ENCODE results near the gene PRICKLE3. TPM values are rescaled to one million over a fixed set of nuclear protein-coding genes. Genes with fewer than 3 reads are reported as not detected.

Gene PRICKLE3
- total and polyA plus RNA-seq, 2 experiments from 2014 or later, result 4.7 to 13.7 TPM

DNA sequence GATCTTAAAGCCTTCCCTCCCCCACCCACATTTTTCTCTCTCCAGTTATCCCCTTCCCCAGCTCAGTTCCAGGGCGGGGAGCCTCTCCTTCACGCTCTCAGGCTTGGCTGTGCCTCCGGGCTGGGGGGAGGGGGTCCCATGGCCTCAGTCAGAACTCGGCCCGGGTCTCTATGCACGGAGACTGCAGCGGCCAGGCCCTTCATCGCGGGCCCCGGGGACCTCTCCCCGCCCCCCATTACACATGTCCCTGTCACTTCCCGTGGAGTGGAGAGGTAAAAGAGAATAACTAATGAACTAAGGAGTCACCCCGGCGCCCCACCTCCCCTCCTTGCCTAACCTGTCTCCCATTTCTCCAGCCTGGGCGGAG, 838 bp upstream of the PRICKLE3 start:
- peaks cover 8% of the 10 kb centered on the region; the same call in 2 of the 3 replicates for H3K36me3 Mint-ChIP-seq (ENCODE audit: low read depth)
- H3K27me3 Mint-ChIP-seq (ENCODE audit: insufficient read depth, low read depth, poor library complexity), result peaks cover 14% of the 10 kb centered on the region
- TF ChIP-seq, protein P1, sequence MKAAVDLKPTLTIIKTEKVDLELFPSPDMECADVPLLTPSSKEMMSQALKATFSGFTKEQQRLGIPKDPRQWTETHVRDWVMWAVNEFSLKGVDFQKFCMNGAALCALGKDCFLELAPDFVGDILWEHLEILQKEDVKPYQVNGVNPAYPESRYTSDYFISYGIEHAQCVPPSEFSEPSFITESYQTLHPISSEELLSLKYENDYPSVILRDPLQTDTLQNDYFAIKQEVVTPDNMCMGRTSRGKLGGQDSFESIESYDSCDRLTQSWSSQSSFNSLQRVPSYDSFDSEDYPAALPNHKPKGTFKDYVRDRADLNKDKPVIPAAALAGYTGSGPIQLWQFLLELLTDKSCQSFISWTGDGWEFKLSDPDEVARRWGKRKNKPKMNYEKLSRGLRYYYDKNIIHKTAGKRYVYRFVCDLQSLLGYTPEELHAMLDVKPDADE (IDR thresholded peaks at IDR 0.05), result no peak
- TF ChIP-seq JUNB (IDR thresholded peaks at IDR 0.05; ENCODE audit: unreplicated experiment), result no peak
- TF ChIP-seq, protein P2, sequence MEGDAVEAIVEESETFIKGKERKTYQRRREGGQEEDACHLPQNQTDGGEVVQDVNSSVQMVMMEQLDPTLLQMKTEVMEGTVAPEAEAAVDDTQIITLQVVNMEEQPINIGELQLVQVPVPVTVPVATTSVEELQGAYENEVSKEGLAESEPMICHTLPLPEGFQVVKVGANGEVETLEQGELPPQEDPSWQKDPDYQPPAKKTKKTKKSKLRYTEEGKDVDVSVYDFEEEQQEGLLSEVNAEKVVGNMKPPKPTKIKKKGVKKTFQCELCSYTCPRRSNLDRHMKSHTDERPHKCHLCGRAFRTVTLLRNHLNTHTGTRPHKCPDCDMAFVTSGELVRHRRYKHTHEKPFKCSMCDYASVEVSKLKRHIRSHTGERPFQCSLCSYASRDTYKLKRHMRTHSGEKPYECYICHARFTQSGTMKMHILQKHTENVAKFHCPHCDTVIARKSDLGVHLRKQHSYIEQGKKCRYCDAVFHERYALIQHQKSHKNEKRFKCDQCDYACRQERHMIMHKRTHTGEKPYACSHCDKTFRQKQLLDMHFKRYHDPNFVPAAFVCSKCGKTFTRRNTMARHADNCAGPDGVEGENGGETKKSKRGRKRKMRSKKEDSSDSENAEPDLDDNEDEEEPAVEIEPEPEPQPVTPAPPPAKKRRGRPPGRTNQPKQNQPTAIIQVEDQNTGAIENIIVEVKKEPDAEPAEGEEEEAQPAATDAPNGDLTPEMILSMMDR (conservative IDR thresholded peaks at IDR 0.05; ENCODE audit: low read depth in 2 of 2), result no peak
- TF ChIP-seq EZH2phosphoT487 (IDR thresholded peaks at IDR 0.05; ENCODE audit: unreplicated experiment), result no peak
- TF ChIP-seq STAT1 (IDR thresholded peaks at IDR 0.05; ENCODE audit: unreplicated experiment), result no peak
- TF ChIP-seq POLR2AphosphoS5 (IDR thresholded peaks at IDR 0.05; ENCODE audit: low read depth), result no peak
- TF ChIP-seq ZNF331 (CRISPR knock-in tag; IDR thresholded peaks at IDR 0.05; ENCODE audit: low read depth), result no peak
- TF ChIP-seq EZH2 (IDR thresholded peaks at IDR 0.05; ENCODE audit: low read depth, unreplicated experiment), result no peak
- TF ChIP-seq, protein P3, sequence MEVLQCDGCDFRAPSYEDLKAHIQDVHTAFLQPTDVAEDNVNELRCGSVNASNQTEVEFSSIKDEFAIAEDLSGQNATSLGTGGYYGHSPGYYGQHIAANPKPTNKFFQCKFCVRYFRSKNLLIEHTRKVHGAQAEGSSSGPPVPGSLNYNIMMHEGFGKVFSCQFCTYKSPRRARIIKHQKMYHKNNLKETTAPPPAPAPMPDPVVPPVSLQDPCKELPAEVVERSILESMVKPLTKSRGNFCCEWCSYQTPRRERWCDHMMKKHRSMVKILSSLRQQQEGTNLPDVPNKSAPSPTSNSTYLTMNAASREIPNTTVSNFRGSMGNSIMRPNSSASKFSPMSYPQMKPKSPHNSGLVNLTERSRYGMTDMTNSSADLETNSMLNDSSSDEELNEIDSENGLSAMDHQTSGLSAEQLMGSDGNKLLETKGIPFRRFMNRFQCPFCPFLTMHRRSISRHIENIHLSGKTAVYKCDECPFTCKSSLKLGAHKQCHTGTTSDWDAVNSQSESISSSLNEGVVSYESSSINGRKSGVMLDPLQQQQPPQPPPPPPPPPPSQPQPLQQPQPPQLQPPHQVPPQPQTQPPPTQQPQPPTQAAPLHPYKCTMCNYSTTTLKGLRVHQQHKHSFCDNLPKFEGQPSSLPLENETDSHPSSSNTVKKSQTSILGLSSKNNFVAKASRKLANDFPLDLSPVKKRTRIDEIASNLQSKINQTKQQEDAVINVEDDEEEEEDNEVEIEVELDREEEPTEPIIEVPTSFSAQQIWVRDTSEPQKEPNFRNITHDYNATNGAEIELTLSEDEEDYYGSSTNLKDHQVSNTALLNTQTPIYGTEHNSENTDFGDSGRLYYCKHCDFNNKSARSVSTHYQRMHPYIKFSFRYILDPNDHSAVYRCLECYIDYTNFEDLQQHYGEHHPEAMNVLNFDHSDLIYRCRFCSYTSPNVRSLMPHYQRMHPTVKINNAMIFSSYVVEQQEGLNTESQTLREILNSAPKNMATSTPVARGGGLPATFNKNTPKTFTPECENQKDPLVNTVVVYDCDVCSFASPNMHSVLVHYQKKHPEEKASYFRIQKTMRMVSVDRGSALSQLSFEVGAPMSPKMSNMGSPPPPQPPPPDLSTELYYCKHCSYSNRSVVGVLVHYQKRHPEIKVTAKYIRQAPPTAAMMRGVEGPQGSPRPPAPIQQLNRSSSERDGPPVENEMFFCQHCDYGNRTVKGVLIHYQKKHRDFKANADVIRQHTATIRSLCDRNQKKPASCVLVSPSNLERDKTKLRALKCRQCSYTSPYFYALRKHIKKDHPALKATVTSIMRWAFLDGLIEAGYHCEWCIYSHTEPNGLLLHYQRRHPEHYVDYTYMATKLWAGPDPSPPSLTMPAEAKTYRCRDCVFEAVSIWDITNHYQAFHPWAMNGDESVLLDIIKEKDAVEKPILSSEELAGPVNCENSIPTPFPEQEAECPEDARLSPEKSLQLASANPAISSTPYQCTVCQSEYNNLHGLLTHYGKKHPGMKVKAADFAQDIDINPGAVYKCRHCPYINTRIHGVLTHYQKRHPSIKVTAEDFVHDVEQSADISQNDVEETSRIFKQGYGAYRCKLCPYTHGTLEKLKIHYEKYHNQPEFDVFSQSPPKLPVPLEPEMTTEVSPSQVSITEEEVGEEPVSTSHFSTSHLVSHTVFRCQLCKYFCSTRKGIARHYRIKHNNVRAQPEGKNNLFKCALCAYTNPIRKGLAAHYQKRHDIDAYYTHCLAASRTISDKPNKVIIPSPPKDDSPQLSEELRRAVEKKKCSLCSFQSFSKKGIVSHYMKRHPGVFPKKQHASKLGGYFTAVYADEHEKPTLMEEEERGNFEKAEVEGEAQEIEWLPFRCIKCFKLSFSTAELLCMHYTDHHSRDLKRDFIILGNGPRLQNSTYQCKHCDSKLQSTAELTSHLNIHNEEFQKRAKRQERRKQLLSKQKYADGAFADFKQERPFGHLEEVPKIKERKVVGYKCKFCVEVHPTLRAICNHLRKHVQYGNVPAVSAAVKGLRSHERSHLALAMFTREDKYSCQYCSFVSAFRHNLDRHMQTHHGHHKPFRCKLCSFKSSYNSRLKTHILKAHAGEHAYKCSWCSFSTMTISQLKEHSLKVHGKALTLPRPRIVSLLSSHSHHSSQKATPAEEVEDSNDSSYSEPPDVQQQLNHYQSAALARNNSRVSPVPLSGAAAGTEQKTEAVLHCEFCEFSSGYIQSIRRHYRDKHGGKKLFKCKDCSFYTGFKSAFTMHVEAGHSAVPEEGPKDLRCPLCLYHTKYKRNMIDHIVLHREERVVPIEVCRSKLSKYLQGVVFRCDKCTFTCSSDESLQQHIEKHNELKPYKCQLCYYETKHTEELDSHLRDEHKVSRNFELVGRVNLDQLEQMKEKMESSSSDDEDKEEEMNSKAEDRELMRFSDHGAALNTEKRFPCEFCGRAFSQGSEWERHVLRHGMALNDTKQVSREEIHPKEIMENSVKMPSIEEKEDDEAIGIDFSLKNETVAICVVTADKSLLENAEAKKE (CRISPR knock-in tag; IDR thresholded peaks at IDR 0.05), result no peak
- TF ChIP-seq, protein P4, sequence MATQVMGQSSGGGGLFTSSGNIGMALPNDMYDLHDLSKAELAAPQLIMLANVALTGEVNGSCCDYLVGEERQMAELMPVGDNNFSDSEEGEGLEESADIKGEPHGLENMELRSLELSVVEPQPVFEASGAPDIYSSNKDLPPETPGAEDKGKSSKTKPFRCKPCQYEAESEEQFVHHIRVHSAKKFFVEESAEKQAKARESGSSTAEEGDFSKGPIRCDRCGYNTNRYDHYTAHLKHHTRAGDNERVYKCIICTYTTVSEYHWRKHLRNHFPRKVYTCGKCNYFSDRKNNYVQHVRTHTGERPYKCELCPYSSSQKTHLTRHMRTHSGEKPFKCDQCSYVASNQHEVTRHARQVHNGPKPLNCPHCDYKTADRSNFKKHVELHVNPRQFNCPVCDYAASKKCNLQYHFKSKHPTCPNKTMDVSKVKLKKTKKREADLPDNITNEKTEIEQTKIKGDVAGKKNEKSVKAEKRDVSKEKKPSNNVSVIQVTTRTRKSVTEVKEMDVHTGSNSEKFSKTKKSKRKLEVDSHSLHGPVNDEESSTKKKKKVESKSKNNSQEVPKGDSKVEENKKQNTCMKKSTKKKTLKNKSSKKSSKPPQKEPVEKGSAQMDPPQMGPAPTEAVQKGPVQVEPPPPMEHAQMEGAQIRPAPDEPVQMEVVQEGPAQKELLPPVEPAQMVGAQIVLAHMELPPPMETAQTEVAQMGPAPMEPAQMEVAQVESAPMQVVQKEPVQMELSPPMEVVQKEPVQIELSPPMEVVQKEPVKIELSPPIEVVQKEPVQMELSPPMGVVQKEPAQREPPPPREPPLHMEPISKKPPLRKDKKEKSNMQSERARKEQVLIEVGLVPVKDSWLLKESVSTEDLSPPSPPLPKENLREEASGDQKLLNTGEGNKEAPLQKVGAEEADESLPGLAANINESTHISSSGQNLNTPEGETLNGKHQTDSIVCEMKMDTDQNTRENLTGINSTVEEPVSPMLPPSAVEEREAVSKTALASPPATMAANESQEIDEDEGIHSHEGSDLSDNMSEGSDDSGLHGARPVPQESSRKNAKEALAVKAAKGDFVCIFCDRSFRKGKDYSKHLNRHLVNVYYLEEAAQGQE (IDR thresholded peaks at IDR 0.05; ENCODE audit: unreplicated experiment), result no peak
- TF ChIP-seq CREB1 (CRISPR knock-in tag; IDR thresholded peaks at IDR 0.05; ENCODE audit: low read depth), result no peak
- H3K9me2 ChIP-seq (ENCODE audit: insufficient read depth), result no peaks in the 10 kb centered on the region
- peak overlapping the region; percentile 80 for H3K4me3 Mint-ChIP-seq
- H3F3A ChIP-seq (replicated peaks; ENCODE audit: low read depth), result no peaks in the 10 kb centered on the region; the same call in 1 of the 2 replicates
- no peaks in the 10 kb centered on the region for H3K27me3 ChIP-seq (ENCODE audit: insufficient read depth)
- H3K4me3 ChIP-seq, result peak overlapping the region; percentile 63
- H3K4me2 ChIP-seq, result peak overlapping the region; percentile 80
- DNase-seq (ENCODE audit: low spot score) (peak; percentile 48), ATAC-seq (no peak)
- no peak overlapping the region for H3K27ac Mint-ChIP-seq
- no peaks in the 10 kb centered on the region for H4K20me1 ChIP-seq (replicated peaks; ENCODE audit: insufficient read depth)
- peak overlapping the region; percentile 23; the same call in 1 of the 2 replicates for H2AFZ ChIP-seq
- H3K4me1 ChIP-seq (ENCODE audit: insufficient read depth), result no peaks in the 10 kb centered on the region
- peaks cover 16% of the 10 kb centered on the region for H3K4me1 Mint-ChIP-seq
- no peak overlapping the region for H3K27ac ChIP-seq (ENCODE audit: low read depth)
- no peaks in the 10 kb centered on the region for H3K79me2 ChIP-seq (replicated peaks; ENCODE audit: insufficient read depth)
- H3K9me3 Mint-ChIP-seq, result no peaks in the 10 kb centered on the region
- no peaks in the 10 kb centered on the region for H3K36me3 ChIP-seq (ENCODE audit: insufficient read depth)
